Duodenal mucosa (tissue), 2 donors: ENCODE results near the gene BRSK2.

Experiments
- H3K27ac ChIP-seq: one replicate; pipeline ENCODE4 v1.7.0; 2013; ENCODE audit warnings: low read depth, low read length
- H3K27me3 ChIP-seq, 2 donors: one replicate each; pipeline ENCODE4 v1.7.0; 2013; ENCODE audit warnings: low read length in 2 of 2, control low read depth in 1 of 2; ENCODE audit not compliant: insufficient read depth in 2 of 2, control insufficient read depth in 1 of 2
- H3K36me3 ChIP-seq, 2 donors: one replicate each; pipeline ENCODE4 v1.7.0; 2013; ENCODE audit warnings: low read length in 2 of 2, control low read depth in 1 of 2; ENCODE audit not compliant: insufficient read depth in 2 of 2, control insufficient read depth in 1 of 2
- H3K4me1 ChIP-seq, 2 donors: one replicate each; pipeline ENCODE4 v1.7.0; 2013; ENCODE audit warnings: low read length in 2 of 2, control low read depth in 1 of 2; ENCODE audit not compliant: insufficient read depth in 2 of 2, control insufficient read depth in 1 of 2
- H3K4me3 ChIP-seq, 2 donors: one replicate each; pipeline ENCODE4 v1.7.0; 2013; ENCODE audit warnings: low read length in 2 of 2, low read depth in 1 of 2
- H3K9ac ChIP-seq, 2 donors: one replicate each; pipeline ENCODE4 v1.7.0; 2013; ENCODE audit warnings: low read length in 2 of 2, low read depth in 1 of 2
- H3K9me3 ChIP-seq, 2 donors: one replicate each; pipeline ENCODE4 v1.7.0; 2013; ENCODE audit warnings: low read length in 2 of 2, control low read depth in 1 of 2; ENCODE audit not compliant: control insufficient read depth in 1 of 2

BRSK2 gene

GRCh38 chr11:1396375-1396841 lies 6.7 kb downstream of the BRSK2 start:
- no peak overlapping the region for H3K4me3 ChIP-seq
- H3K4me1 ChIP-seq: no peaks in the 10 kb centered on the region
- no peak overlapping the region for H3K9ac ChIP-seq
- H3K36me3 ChIP-seq: no peaks in the 10 kb centered on the region
- no peak overlapping the region for H3K27ac ChIP-seq
- H3K9me3 ChIP-seq: no peaks in the 10 kb centered on the region
- peaks cover 9 to 19% of the 10 kb centered on the region in 2 donors for H3K27me3 ChIP-seq

- Histone ChIP-seq H3K4me3 (no peak overlapping the region), H3K4me1 (no peaks in the 10 kb centered on the region), H3K27ac (no peak overlapping the region), H3K27me3 (peaks cover under 1 to 10% of the 10 kb centered on the region in 2 donors), H3K9ac (no peak overlapping the region), H3K9me3 (no peaks in the 10 kb centered on the region), H3K36me3 (no peaks in the 10 kb centered on the region)
These were observed 7.6 kb downstream of the BRSK2 start for GRCh38 chr11:1397146-1397861.

GRCh38 chr11:1397862-1398527 lies 8.3 kb downstream of the BRSK2 start:
- H3K27me3 ChIP-seq: peaks cover 0 to 3% of the 10 kb centered on the region in 2 donors
- H3K9me3 ChIP-seq: no peaks in the 10 kb centered on the region
- no peaks in the 10 kb centered on the region for H3K4me1 ChIP-seq
- H3K9ac ChIP-seq: no peak overlapping the region
- H3K4me3 ChIP-seq: no peak overlapping the region
- H3K27ac ChIP-seq: no peak overlapping the region
- H3K36me3 ChIP-seq: no peaks in the 10 kb centered on the region

- no peaks in the 10 kb centered on the region for H3K4me1 ChIP-seq
- no peaks in the 10 kb centered on the region for H3K36me3 ChIP-seq
- no peaks in the 10 kb centered on the region for H3K9me3 ChIP-seq
- H3K27ac ChIP-seq: no peak overlapping the region
- H3K4me3 ChIP-seq: no peak overlapping the region
- no peak overlapping the region for H3K9ac ChIP-seq
- H3K27me3 ChIP-seq: peaks cover 0 to 3% of the 10 kb centered on the region in 2 donors
These were observed 8.9 kb downstream of the BRSK2 start for GRCh38 chr11:1398528-1399235.

GRCh38 chr11:1399386-1400316 lies 9.9 kb downstream of the BRSK2 start:
- H3K27me3 ChIP-seq: peaks cover 0 to 3% of the 10 kb centered on the region in 2 donors

GRCh38 chr11:1400317-1401170 lies 10.8 kb downstream of the BRSK2 start:
- Histone ChIP-seq H3K27ac (no peak overlapping the region), H3K27me3 (peaks cover 0 to 3% of the 10 kb centered on the region in 2 donors), H3K4me3 (no peak overlapping the region), H3K36me3 (no peaks in the 10 kb centered on the region), H3K4me1 (no peaks in the 10 kb centered on the region), H3K9ac (no peak overlapping the region), H3K9me3 (no peaks in the 10 kb centered on the region)

More at GRCh38 chr11:1399386-1400316, 9.9 kb downstream of the BRSK2 start:
- Histone ChIP-seq H3K4me1 (no peaks in the 10 kb centered on the region), H3K27ac (no peak overlapping the region), H3K36me3 (no peaks in the 10 kb centered on the region), H3K9me3 (no peaks in the 10 kb centered on the region), H3K9ac (no peak overlapping the region), H3K4me3 (no peak overlapping the region)

- Histone ChIP-seq H3K27ac (no peak overlapping the region), H3K4me3 (no peak overlapping the region), H3K9me3 (no peaks in the 10 kb centered on the region), H3K36me3 (no peaks in the 10 kb centered on the region), H3K27me3 (peaks cover 0 to 3% of the 10 kb centered on the region in 2 donors), H3K4me1 (no peaks in the 10 kb centered on the region), H3K9ac (no peak overlapping the region)
These were observed 11.4 kb downstream of the BRSK2 start for GRCh38 chr11:1401171-1401445.

GRCh38 chr11:1401656-1402221 lies 12.0 kb downstream of the BRSK2 start:
- Histone ChIP-seq H3K9me3 (no peaks in the 10 kb centered on the region), H3K9ac (no peak overlapping the region), H3K4me1 (no peaks in the 10 kb centered on the region), H3K4me3 (no peak overlapping the region), H3K27ac (no peak overlapping the region), H3K36me3 (no peaks in the 10 kb centered on the region), H3K27me3 (peaks cover 0 to 3% of the 10 kb centered on the region in 2 donors)
